Nephron (organoid): ENCODE results near the gene FBN3.

ENCODE experiments used
- H3K27ac Mint-ChIP-seq, 3 experiments: 2 replicates each; pipeline ENCODE4 v1.8.0; 2020; ENCODE audit warnings: mixed read lengths in 3 of 3, mild to moderate bottlenecking in 2 of 3, moderate library complexity in 1 of 3
- H3K27me3 Mint-ChIP-seq: 2 replicates; pipeline ENCODE4 v1.8.0; 2021; ENCODE audit warnings: low read depth, mild to moderate bottlenecking, moderate library complexity, mixed read lengths
- H3K36me3 Mint-ChIP-seq: 2 replicates; pipeline ENCODE4 v1.8.0; 2020; ENCODE audit warnings: low read depth, mixed read lengths
- H3K4me1 Mint-ChIP-seq: 2 replicates; pipeline ENCODE4 v1.8.0; 2020; ENCODE audit warnings: mixed read lengths
- H3K4me3 Mint-ChIP-seq, 3 experiments: 2 replicates each; pipeline ENCODE4 v1.8.0; 2020; ENCODE audit warnings: mild to moderate bottlenecking in 3 of 3, mixed read lengths in 3 of 3, moderate library complexity in 2 of 3
- H3K9me3 Mint-ChIP-seq: 2 replicates; pipeline ENCODE4 v1.8.0; 2020; ENCODE audit warnings: mixed read lengths
- TF ChIP-seq, protein P1 (sequence below), 3 experiments: fragments of 200-600 bp; sonication (generic); IDR thresholded peaks; one replicate each; pipeline ENCODE4 v1.5.0; 2021; ENCODE audit warnings: antibody characterized with exemption in 3 of 3; ENCODE audit not compliant: unreplicated experiment in 3 of 3

FBN3 gene

DNA sequence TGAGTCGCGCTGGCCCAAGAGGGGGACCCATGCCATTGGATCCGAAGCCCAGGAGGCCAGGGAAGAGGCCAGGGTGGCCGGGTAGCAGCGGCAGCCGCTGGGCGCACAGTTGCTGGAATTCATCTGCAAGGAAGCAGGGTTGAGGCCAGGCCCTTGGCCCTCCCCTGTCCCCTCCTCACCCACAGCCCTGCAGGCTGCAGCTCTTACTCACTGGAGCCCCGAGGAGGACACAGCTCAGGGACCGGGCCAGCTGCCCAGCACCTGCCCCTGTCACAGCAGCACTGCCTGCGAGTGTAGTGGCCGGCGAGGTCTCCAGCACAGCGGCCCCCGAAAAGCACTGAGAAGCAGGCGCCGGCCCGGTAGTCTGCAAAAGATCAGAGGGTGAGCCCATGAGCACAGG lies 11.2 kb downstream of the FBN3 start:
- H3K36me3 Mint-ChIP-seq: peaks cover 32% of the 10 kb centered on the region
- H3K27ac Mint-ChIP-seq: no peak overlapping the region
- no peaks in the 10 kb centered on the region for H3K9me3 Mint-ChIP-seq
- H3K4me1 Mint-ChIP-seq: peaks cover 26% of the 10 kb centered on the region
- no peak overlapping the region for H3K4me3 Mint-ChIP-seq
- TF ChIP-seq, protein P1, sequence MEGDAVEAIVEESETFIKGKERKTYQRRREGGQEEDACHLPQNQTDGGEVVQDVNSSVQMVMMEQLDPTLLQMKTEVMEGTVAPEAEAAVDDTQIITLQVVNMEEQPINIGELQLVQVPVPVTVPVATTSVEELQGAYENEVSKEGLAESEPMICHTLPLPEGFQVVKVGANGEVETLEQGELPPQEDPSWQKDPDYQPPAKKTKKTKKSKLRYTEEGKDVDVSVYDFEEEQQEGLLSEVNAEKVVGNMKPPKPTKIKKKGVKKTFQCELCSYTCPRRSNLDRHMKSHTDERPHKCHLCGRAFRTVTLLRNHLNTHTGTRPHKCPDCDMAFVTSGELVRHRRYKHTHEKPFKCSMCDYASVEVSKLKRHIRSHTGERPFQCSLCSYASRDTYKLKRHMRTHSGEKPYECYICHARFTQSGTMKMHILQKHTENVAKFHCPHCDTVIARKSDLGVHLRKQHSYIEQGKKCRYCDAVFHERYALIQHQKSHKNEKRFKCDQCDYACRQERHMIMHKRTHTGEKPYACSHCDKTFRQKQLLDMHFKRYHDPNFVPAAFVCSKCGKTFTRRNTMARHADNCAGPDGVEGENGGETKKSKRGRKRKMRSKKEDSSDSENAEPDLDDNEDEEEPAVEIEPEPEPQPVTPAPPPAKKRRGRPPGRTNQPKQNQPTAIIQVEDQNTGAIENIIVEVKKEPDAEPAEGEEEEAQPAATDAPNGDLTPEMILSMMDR (IDR thresholded peaks at IDR 0.05; ENCODE audit: unreplicated experiment in 3 of 3): no peak
- peaks cover 4% of the 10 kb centered on the region for H3K27me3 Mint-ChIP-seq

GRCh38 chr19:8137425-8137824 lies 12.0 kb downstream of the FBN3 start:
- Mint-ChIP-seq H3K27ac (no peak overlapping the region), H3K4me3 (no peak overlapping the region), H3K27me3 (peaks cover 4% of the 10 kb centered on the region), H3K4me1 (peaks cover 19% of the 10 kb centered on the region), H3K9me3 (no peaks in the 10 kb centered on the region), H3K36me3 (peaks cover 32% of the 10 kb centered on the region)
- TF ChIP-seq, protein P1 (IDR thresholded peaks at IDR 0.05; ENCODE audit: unreplicated experiment in 3 of 3): no peak

- Mint-ChIP-seq H3K4me3 (no peak overlapping the region), H3K9me3 (no peaks in the 10 kb centered on the region), H3K4me1 (peaks cover 8% of the 10 kb centered on the region), H3K36me3 (peaks cover 31% of the 10 kb centered on the region), H3K27me3 (no peaks in the 10 kb centered on the region), H3K27ac (no peak overlapping the region)
- TF ChIP-seq, protein P1 (IDR thresholded peaks at IDR 0.05; ENCODE audit: unreplicated experiment in 3 of 3): no peak
Observed at GRCh38 chr19:8135946-8136618, 13.3 kb downstream of the FBN3 start.

- H3K36me3 Mint-ChIP-seq: peaks cover 31% of the 10 kb centered on the region
- H3K4me1 Mint-ChIP-seq: no peaks in the 10 kb centered on the region
Observed at GRCh38 chr19:8132858-8133458, 16.4 kb downstream of the FBN3 start.

DNA sequence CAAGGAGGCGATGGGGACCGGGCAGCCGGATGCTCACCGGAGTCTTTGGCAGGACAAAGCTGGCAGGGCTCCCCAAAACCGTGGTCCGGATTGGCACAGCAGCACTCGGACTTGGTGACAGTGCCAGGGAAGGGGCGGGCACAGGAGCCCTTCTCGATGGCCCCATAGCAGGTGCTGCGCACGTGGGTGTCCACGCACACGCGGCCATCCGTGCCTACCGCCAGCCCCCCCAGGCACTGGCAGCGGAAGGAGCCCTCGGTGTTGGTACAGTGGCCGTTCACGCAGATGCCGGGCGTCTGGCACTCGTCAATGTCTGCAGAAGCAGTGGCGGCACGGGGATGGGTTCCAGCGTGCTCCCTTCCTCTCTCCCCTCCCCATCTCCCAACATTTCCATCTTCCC lies 17.9 kb downstream of the FBN3 start:
- no peaks in the 10 kb centered on the region for H3K4me1 Mint-ChIP-seq
- TF ChIP-seq, protein P1 (IDR thresholded peaks at IDR 0.05; ENCODE audit: unreplicated experiment in 3 of 3): no peak
- no peaks in the 10 kb centered on the region for H3K27me3 Mint-ChIP-seq
- no peak overlapping the region for H3K4me3 Mint-ChIP-seq
- peaks cover 33% of the 10 kb centered on the region for H3K36me3 Mint-ChIP-seq
- no peak overlapping the region for H3K27ac Mint-ChIP-seq
- H3K9me3 Mint-ChIP-seq: no peaks in the 10 kb centered on the region

More at GRCh38 chr19:8132858-8133458, 16.4 kb downstream of the FBN3 start:
- Mint-ChIP-seq H3K4me3 (no peak overlapping the region), H3K27me3 (no peaks in the 10 kb centered on the region), H3K27ac (no peak overlapping the region), H3K9me3 (no peaks in the 10 kb centered on the region)
- TF ChIP-seq, protein P1 (IDR thresholded peaks at IDR 0.05; ENCODE audit: unreplicated experiment in 3 of 3): no peak
